Fibroblast of pulmonary artery (primary cell): ENCODE data around the gene RAPGEF5.

Experiments used
- DNase-seq: peaks from one replicate; pipeline ENCODE4 v3.0.0-alpha.2; 2010; ENCODE audit warnings: low read depth
- H3K4me3 ChIP-seq: replicated peaks from 2 replicates; pipeline ENCODE4 v1.5.1; 2011; ENCODE audit warnings: low read depth, mild to moderate bottlenecking, control low read depth, low read length, moderate library complexity
- CTCF ChIP-seq: IDR thresholded peaks from 2 replicates; pipeline ENCODE4 v1.5.1; 2011; ENCODE audit warnings: mild to moderate bottlenecking, control low read depth, low read length, inconsistent platforms; ENCODE audit errors: missing control alignments

RAPGEF5 gene

GRCh38 chr7:22373388-22373787 is 16.4 kb upstream of the RAPGEF5 start:
- H3K4me3 ChIP-seq: no peak overlapping the region
- DNase-seq: no peak
- no peak for TF ChIP-seq CTCF

- DNase-seq: no peak
- no peak for TF ChIP-seq CTCF
- no peak overlapping the region for H3K4me3 ChIP-seq
Measured at GRCh38 chr7:22372863-22373262, 15.9 kb upstream of the RAPGEF5 start.

- no peak overlapping the region for H3K4me3 ChIP-seq
- no peak for TF ChIP-seq CTCF
- no peak for DNase-seq
Measured at GRCh38 chr7:22371878-22372277, 14.9 kb upstream of the RAPGEF5 start.

GRCh38 chr7:22364900-22365299 is 7.9 kb upstream of the RAPGEF5 start:
- H3K4me3 ChIP-seq: no peak overlapping the region
- no peak for TF ChIP-seq CTCF
- no peak for DNase-seq

GRCh38 chr7:22363756-22364422 is 6.9 kb upstream of the RAPGEF5 start:
- no peak for TF ChIP-seq CTCF
- DNase-seq: no peak
- no peak overlapping the region for H3K4me3 ChIP-seq

- H3K4me3 ChIP-seq: no peak overlapping the region
- peak; percentile 13 for DNase-seq
- TF ChIP-seq CTCF: no peak
Measured at GRCh38 chr7:22361795-22362194, 4.8 kb upstream of the RAPGEF5 start.

- no peak overlapping the region for H3K4me3 ChIP-seq
- no peak for DNase-seq
- TF ChIP-seq CTCF: no peak
Measured at GRCh38 chr7:22361320-22361719, 4.4 kb upstream of the RAPGEF5 start.
